Measurements from ENCODE around the gene KCNC2. TPM values are rescaled to one million over a fixed set of nuclear protein-coding genes. Genes with fewer than 3 reads are reported as not detected.

The KCNC2 gene
- polyA plus RNA-seq, 1 donor from 2014 or later = 7.4 TPM

DNA sequence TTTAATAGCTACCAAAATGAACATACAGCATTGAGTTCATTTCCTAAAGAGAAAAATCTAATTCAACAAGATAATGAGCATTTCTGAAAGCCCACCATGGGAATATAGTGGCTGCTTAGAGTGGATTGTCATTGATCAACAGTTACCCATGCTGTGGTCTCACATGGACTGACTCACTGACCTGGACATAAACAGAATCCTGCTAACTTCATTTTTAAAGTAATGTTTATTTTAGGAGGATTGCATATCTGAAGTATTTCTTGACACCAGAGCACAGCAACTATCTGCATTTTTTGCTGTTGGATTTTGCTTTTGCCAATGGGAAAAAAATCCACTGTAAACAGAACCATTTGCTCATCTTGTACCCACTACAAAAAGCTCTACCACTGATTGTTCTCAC lies 71.7 kb downstream of the KCNC2 start:
- Histone ChIP-seq H3K9me2 (ENCODE audit: insufficient read depth, low read length) (no peaks in the 10 kb centered on the region), H3K36me3 (ENCODE audit: insufficient read depth, low read length) (no peaks in the 10 kb centered on the region), H3K4me2 (ENCODE audit: low read length) (no peak overlapping the region), H3K79me2 (replicated peaks; ENCODE audit: insufficient read depth, low read length) (no peaks in the 10 kb centered on the region), H4K20me1 (ENCODE audit: insufficient read depth) (no peaks in the 10 kb centered on the region), H3K9ac (ENCODE audit: low read length) (no peak overlapping the region), H3K27ac (ENCODE audit: low read length) (no peak overlapping the region), H3K4me3 (ENCODE audit: low read length) (no peak overlapping the region), H3K9me3 (ENCODE audit: low read length) (no peaks in the 10 kb centered on the region), H3F3A (ENCODE audit: insufficient read depth, low read length, poor library complexity, severe bottlenecking) (no peaks in the 10 kb centered on the region), H3K27me3 (ENCODE audit: insufficient read depth, low read depth, low read length) (no peaks in the 10 kb centered on the region), H2AFZ (ENCODE audit: low read depth, low read length) (no peak overlapping the region)
- no peak for TF ChIP-seq RAD21 (conservative IDR thresholded peaks at IDR 0.05)
- no peak for TF ChIP-seq TAF1 (IDR thresholded peaks at IDR 0.05; ENCODE audit: low read depth)
- TF ChIP-seq EP300 (conservative IDR thresholded peaks at IDR 0.05; ENCODE audit: poor library complexity, severe bottlenecking) = no peak
- TF ChIP-seq MXI1 (conservative IDR thresholded peaks at IDR 0.05; ENCODE audit: poor library complexity, severe bottlenecking) = no peak
- no peak for TF ChIP-seq SMC3 (conservative IDR thresholded peaks at IDR 0.05; ENCODE audit: poor library complexity)

DNA sequence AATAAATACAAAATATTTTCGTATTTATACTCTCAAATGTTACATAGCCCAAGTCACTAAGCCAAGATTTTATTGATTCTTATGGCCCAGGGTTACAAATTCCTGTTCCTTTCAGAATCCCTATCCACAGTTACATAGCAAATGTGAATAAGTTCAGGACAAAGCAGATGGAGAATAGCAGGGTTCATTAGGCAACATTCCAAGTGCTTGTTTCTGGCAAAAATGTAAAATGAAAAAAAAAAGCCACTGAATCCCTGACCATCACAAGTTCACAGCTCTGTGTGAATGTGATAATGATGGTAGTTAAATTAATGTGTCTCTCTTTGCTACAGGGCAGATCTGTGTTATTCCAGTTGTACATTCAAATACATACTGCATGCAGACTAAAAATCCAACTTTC lies 74.6 kb downstream of the KCNC2 start:
- no peak overlapping the region for H3K9ac ChIP-seq (ENCODE audit: low read length)
- no peaks in the 10 kb centered on the region for H3K79me2 ChIP-seq (replicated peaks; ENCODE audit: insufficient read depth, low read length)
- H3K4me2 ChIP-seq (ENCODE audit: low read length) = no peak overlapping the region
- TF ChIP-seq, protein P1, sequence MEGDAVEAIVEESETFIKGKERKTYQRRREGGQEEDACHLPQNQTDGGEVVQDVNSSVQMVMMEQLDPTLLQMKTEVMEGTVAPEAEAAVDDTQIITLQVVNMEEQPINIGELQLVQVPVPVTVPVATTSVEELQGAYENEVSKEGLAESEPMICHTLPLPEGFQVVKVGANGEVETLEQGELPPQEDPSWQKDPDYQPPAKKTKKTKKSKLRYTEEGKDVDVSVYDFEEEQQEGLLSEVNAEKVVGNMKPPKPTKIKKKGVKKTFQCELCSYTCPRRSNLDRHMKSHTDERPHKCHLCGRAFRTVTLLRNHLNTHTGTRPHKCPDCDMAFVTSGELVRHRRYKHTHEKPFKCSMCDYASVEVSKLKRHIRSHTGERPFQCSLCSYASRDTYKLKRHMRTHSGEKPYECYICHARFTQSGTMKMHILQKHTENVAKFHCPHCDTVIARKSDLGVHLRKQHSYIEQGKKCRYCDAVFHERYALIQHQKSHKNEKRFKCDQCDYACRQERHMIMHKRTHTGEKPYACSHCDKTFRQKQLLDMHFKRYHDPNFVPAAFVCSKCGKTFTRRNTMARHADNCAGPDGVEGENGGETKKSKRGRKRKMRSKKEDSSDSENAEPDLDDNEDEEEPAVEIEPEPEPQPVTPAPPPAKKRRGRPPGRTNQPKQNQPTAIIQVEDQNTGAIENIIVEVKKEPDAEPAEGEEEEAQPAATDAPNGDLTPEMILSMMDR (IDR thresholded peaks at IDR 0.05; ENCODE audit: poor library complexity, severe bottlenecking) = no peak
- TF ChIP-seq EZH2 (IDR thresholded peaks at IDR 0.05; ENCODE audit: borderline replicate concordance, insufficient read depth, low read length, poor library complexity, severe bottlenecking) (no peak), RAD21 (conservative IDR thresholded peaks at IDR 0.05) (no peak), POLR2AphosphoS5 (IDR thresholded peaks at IDR 0.05) (no peak), EP300 (conservative IDR thresholded peaks at IDR 0.05; ENCODE audit: poor library complexity, severe bottlenecking) (no peak), MXI1 (conservative IDR thresholded peaks at IDR 0.05; ENCODE audit: poor library complexity, severe bottlenecking) (no peak), TAF1 (IDR thresholded peaks at IDR 0.05; ENCODE audit: low read depth) (no peak), SMC3 (conservative IDR thresholded peaks at IDR 0.05; ENCODE audit: poor library complexity) (no peak)
- TF ChIP-seq, protein P2, sequence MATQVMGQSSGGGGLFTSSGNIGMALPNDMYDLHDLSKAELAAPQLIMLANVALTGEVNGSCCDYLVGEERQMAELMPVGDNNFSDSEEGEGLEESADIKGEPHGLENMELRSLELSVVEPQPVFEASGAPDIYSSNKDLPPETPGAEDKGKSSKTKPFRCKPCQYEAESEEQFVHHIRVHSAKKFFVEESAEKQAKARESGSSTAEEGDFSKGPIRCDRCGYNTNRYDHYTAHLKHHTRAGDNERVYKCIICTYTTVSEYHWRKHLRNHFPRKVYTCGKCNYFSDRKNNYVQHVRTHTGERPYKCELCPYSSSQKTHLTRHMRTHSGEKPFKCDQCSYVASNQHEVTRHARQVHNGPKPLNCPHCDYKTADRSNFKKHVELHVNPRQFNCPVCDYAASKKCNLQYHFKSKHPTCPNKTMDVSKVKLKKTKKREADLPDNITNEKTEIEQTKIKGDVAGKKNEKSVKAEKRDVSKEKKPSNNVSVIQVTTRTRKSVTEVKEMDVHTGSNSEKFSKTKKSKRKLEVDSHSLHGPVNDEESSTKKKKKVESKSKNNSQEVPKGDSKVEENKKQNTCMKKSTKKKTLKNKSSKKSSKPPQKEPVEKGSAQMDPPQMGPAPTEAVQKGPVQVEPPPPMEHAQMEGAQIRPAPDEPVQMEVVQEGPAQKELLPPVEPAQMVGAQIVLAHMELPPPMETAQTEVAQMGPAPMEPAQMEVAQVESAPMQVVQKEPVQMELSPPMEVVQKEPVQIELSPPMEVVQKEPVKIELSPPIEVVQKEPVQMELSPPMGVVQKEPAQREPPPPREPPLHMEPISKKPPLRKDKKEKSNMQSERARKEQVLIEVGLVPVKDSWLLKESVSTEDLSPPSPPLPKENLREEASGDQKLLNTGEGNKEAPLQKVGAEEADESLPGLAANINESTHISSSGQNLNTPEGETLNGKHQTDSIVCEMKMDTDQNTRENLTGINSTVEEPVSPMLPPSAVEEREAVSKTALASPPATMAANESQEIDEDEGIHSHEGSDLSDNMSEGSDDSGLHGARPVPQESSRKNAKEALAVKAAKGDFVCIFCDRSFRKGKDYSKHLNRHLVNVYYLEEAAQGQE (IDR thresholded peaks at IDR 0.05; ENCODE audit: borderline replicate concordance) = no peak
- no peak overlapping the region for H3K27ac ChIP-seq (ENCODE audit: low read length)
- H4K20me1 ChIP-seq (ENCODE audit: insufficient read depth) = no peaks in the 10 kb centered on the region
- no peak overlapping the region for H2AFZ ChIP-seq (ENCODE audit: low read depth, low read length)
- H3K27me3 ChIP-seq (ENCODE audit: insufficient read depth, low read depth, low read length) = no peaks in the 10 kb centered on the region
- no peaks in the 10 kb centered on the region for H3K36me3 ChIP-seq (ENCODE audit: insufficient read depth, low read length)
- no peaks in the 10 kb centered on the region for H3K9me3 ChIP-seq (ENCODE audit: low read length)
- no peaks in the 10 kb centered on the region for H3F3A ChIP-seq (ENCODE audit: insufficient read depth, low read length, poor library complexity, severe bottlenecking)
- H3K4me3 ChIP-seq (ENCODE audit: low read length) = no peak overlapping the region
- no peaks in the 10 kb centered on the region for H3K9me2 ChIP-seq (ENCODE audit: insufficient read depth, low read length)
